ENCODE measurements around the gene CTDSPL.

Gene CTDSPL

GRCh38 chr3:37988931-37989525 is 127.3 kb downstream of the CTDSPL start:
- no peak overlapping the region for H3K27ac ChIP-seq
- peak; percentile 49 for DNase-seq (ENCODE audit: low spot score)
- TF ChIP-seq CTCF (IDR thresholded peaks at IDR 0.05) = no peak
- H3K4me3 ChIP-seq = no peak overlapping the region

- peak; percentile 65 for DNase-seq (ENCODE audit: low spot score)
- Histone ChIP-seq H3K27ac (no peak overlapping the region), H3K4me3 (no peak overlapping the region)
- TF ChIP-seq CTCF (IDR thresholded peaks at IDR 0.05) = no peak
Observed at GRCh38 chr3:37989821-37990480, 128.3 kb downstream of the CTDSPL start.

GRCh38 chr3:37990527-37990926 is 128.8 kb downstream of the CTDSPL start, which contains the start of gene VILL:
Gene VILL (plus strand): TSS chr3:37990786. CDS start chr3:37993673, 2,887 bp downstream.
- TF ChIP-seq CTCF (IDR thresholded peaks at IDR 0.05) = no peak
- Histone ChIP-seq H3K27ac (no peak within 1 kb of the TSS), H3K4me3 (no peak within 1 kb of the TSS)
- peak; percentile 64 for DNase-seq (ENCODE audit: low spot score)

GRCh38 chr3:37991109-37991508 is 129.4 kb downstream of the CTDSPL start:
- H3K27ac ChIP-seq = no peak overlapping the region
- H3K4me3 ChIP-seq = no peak overlapping the region
- DNase-seq (ENCODE audit: low spot score) = no peak
- no peak for TF ChIP-seq CTCF (IDR thresholded peaks at IDR 0.05)

GRCh38 chr3:37991823-37992222 is 130.1 kb downstream of the CTDSPL start:
- no peak for TF ChIP-seq CTCF (IDR thresholded peaks at IDR 0.05)
- Histone ChIP-seq H3K27ac (no peak overlapping the region), H3K4me3 (no peak overlapping the region)
- DNase-seq (ENCODE audit: low spot score) = peak; percentile 71

GRCh38 chr3:37992271-37993066 is 130.8 kb downstream of the CTDSPL start:
- no peak overlapping the region for H3K4me3 ChIP-seq
- no peak for TF ChIP-seq CTCF (IDR thresholded peaks at IDR 0.05)
- peak; percentile 65 for DNase-seq (ENCODE audit: low spot score)
- H3K27ac ChIP-seq = no peak overlapping the region

Data from coronary artery (tissue), 2 donors.